Fibroblast of lung (primary cell): Measurements from ENCODE around the gene EDN2.

ENCODE experiments used
- CTCF ChIP-seq, 2 donors: IDR thresholded peaks in 1 of 2; conservative IDR thresholded peaks in 1 of 2; 1 replicate in 1 of 2; 2 replicates in 1 of 2; pipeline ENCODE4 v1.5.1; 2011 to 2012; ENCODE audit warnings: low read length in 2 of 2, control low read depth in 1 of 2, inconsistent platforms in 1 of 2, low read depth in 1 of 2, mild to moderate bottlenecking in 1 of 2
- EZH2 ChIP-seq: IDR thresholded peaks from 2 replicates; pipeline ENCODE4 v1.5.1; 2012; ENCODE audit warnings: low read length, control low read depth, mild to moderate bottlenecking; ENCODE audit errors: missing control alignments

- TF ChIP-seq CTCF (conservative IDR thresholded peaks at IDR 0.05 in 1 of 2, IDR thresholded peaks at IDR 0.05 in 1 of 2; ENCODE audit: low read depth in 1 of 2, low read length in 2 of 2) (no peak), EZH2 (no peak)
Measured at GRCh38 chr1:41476807-41477361, 7.6 kb downstream of the EDN2 start.
